ENCODE data around the gene UGT1A7. TPM values are rescaled to one million over a fixed set of nuclear protein-coding genes. Genes with fewer than 3 reads are reported as not detected.
"Not testable (repeated sequence)": the region's sequence is repeated elsewhere in the genome, so short reads cannot be mapped to it uniquely, and the experiment has no call there.

Gene UGT1A7
- polyA plus RNA-seq, 1 experiment = not detected

- Histone ChIP-seq H3K36me3 (ENCODE audit: control insufficient read depth, insufficient read depth, low read length) (no peaks in the 10 kb centered on the region), H3K27me3 (ENCODE audit: control insufficient read depth, insufficient read depth, low read length) (no peaks in the 10 kb centered on the region), H3K4me3 (ENCODE audit: low read depth, low read length) (no peak overlapping the region)
- ChIA-PET POLR2A (no interaction called here), CTCF (no interaction called here)
- no peak for DNase-seq (ENCODE audit: low read depth)
- TF ChIP-seq, protein P1, sequence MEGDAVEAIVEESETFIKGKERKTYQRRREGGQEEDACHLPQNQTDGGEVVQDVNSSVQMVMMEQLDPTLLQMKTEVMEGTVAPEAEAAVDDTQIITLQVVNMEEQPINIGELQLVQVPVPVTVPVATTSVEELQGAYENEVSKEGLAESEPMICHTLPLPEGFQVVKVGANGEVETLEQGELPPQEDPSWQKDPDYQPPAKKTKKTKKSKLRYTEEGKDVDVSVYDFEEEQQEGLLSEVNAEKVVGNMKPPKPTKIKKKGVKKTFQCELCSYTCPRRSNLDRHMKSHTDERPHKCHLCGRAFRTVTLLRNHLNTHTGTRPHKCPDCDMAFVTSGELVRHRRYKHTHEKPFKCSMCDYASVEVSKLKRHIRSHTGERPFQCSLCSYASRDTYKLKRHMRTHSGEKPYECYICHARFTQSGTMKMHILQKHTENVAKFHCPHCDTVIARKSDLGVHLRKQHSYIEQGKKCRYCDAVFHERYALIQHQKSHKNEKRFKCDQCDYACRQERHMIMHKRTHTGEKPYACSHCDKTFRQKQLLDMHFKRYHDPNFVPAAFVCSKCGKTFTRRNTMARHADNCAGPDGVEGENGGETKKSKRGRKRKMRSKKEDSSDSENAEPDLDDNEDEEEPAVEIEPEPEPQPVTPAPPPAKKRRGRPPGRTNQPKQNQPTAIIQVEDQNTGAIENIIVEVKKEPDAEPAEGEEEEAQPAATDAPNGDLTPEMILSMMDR (IDR thresholded peaks at IDR 0.05; ENCODE audit: insufficient read depth, low read depth, low read length) = no peak
These were observed 30.7 kb upstream of the UGT1A7 start for GRCh38 chr2:233650981-233651380.

DNA sequence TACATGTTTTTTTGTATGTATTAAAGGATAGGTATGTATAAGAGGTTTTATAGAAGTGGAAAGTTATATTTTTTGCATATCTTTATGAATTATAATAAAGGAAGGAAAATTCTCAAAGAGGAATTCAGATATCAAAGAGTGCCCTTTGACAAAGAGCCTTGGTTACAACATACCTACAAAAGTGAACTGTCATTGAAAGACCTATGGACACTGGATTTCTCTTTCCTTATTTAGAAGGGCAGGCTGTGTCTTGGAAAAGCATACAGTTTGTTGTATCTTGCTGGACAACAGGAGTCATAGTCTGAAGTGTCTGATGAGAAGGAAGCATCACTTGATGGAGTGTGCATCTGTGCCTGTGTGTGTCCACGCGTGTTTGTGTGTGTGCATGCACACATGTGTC, 30.3 kb upstream of the UGT1A7 start:
- DNase-seq (ENCODE audit: low read depth) = no peak
- CTCF ChIA-PET = no interaction called here
- Histone ChIP-seq H3K36me3 (ENCODE audit: control insufficient read depth, insufficient read depth, low read length) (no peaks in the 10 kb centered on the region), H3K4me3 (ENCODE audit: low read depth, low read length) (no peak overlapping the region), H3K27me3 (ENCODE audit: control insufficient read depth, insufficient read depth, low read length) (no peaks in the 10 kb centered on the region)
- POLR2A ChIA-PET = no interaction called here
- TF ChIP-seq, protein P1 (IDR thresholded peaks at IDR 0.05; ENCODE audit: insufficient read depth, low read depth, low read length) = no peak

DNA sequence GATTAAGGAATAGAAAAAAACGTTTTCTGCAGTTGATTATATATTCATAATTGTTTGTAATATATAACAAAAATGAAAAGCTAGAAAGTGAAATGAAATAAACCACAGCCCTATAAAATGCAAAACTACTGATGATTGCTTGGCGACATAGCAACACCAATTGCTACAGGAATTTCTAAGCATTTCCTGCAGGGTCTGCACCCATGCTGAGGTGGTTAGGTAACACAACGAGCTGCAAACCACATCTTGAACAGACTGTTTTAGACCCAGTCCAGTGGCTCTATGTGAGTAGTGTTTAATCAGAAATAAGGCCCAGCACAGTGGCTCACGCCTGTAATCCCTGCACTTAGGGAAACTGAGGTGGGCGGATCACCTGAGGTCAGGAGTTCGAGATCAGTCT, 27.2 kb upstream of the UGT1A7 start:
- no peaks in the 10 kb centered on the region for H3K36me3 ChIP-seq (ENCODE audit: control insufficient read depth, insufficient read depth, low read length)
- no peak for DNase-seq (ENCODE audit: low read depth)
- TF ChIP-seq, protein P1 (IDR thresholded peaks at IDR 0.05; ENCODE audit: insufficient read depth, low read depth, low read length) = no peak
- CTCF ChIA-PET = no interaction called here
- no peaks in the 10 kb centered on the region for H3K27me3 ChIP-seq (ENCODE audit: control insufficient read depth, insufficient read depth, low read length)
- no peak overlapping the region for H3K4me3 ChIP-seq (ENCODE audit: low read depth, low read length)
- POLR2A ChIA-PET = no interaction called here

GRCh38 chr2:233655043-233655442, 26.7 kb upstream of the UGT1A7 start:
- Histone ChIP-seq H3K27me3 (ENCODE audit: control insufficient read depth, insufficient read depth, low read length) (no peaks in the 10 kb centered on the region), H3K4me3 (ENCODE audit: low read depth, low read length) (no peak overlapping the region), H3K36me3 (ENCODE audit: control insufficient read depth, insufficient read depth, low read length) (no peaks in the 10 kb centered on the region)
- CTCF ChIA-PET = no interaction called here
- TF ChIP-seq, protein P1 (IDR thresholded peaks at IDR 0.05; ENCODE audit: insufficient read depth, low read depth, low read length) = no peak
- POLR2A ChIA-PET = no interaction called here
- DNase-seq (ENCODE audit: low read depth) = no peak

DNA sequence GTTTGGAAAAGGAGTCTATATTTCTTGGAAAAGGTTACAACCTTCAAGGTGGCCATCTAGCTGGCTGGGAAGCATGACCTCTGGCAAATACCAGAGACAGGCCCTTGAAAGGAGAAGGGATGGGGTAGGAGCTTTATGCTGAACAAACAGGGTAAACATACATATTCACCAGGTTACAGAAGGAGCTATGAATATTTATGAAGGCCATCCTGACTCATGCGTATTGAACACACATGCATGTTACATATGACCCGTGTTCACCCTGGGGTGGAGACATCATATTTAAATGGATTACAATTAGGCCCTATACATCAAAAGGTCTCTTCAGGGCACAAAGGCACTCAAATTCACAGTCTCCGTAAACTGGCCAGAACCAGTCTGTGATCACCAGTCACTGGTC, 25.8 kb upstream of the UGT1A7 start:
- H3K27me3 ChIP-seq (ENCODE audit: control insufficient read depth, insufficient read depth, low read length); H3K36me3 ChIP-seq (ENCODE audit: control insufficient read depth, insufficient read depth, low read length); DNase-seq (ENCODE audit: low read depth); H3K4me3 ChIP-seq (ENCODE audit: low read depth, low read length); CTCF ChIA-PET; POLR2A ChIA-PET: not testable (repeated sequence)

- ChIA-PET POLR2A (no interaction called here), CTCF (no interaction called here)
- DNase-seq (ENCODE audit: low read depth) = no peak
- no peaks in the 10 kb centered on the region for H3K27me3 ChIP-seq (ENCODE audit: control insufficient read depth, insufficient read depth, low read length)
- no peaks in the 10 kb centered on the region for H3K36me3 ChIP-seq (ENCODE audit: control insufficient read depth, insufficient read depth, low read length)
- no peak overlapping the region for H3K4me3 ChIP-seq (ENCODE audit: low read depth, low read length)
- TF ChIP-seq, protein P1 (IDR thresholded peaks at IDR 0.05; ENCODE audit: insufficient read depth, low read depth, low read length) = no peak
These were observed 25.3 kb upstream of the UGT1A7 start for GRCh38 chr2:233656443-233656842.

Measured in BJ (cell line).